K562 (cell line): ENCODE data around the gene DNASE1L1.

Experiments
- ATF2 ChIP-seq: sonication (generic); formaldehyde crosslinking; IDR thresholded peaks from 2 replicates; pipeline ENCODE4 v1.8.1; 2022; ENCODE audit warnings: missing genetic modification reagents
- CBX1 ChIP-seq: sonication (generic); IDR thresholded peaks from 2 replicates; pipeline ENCODE4 v1.6.1; 2016; ENCODE audit warnings: antibody characterized with exemption, low read depth, mild to moderate bottlenecking
- CTCF ChIP-seq, 3 experiments: IDR thresholded peaks in 2 of 3; conservative IDR thresholded peaks in 1 of 3; 2 replicates each; pipeline ENCODE4 v1.5.1; 2011 to 2012; ENCODE audit warnings: low read length in 3 of 3, mild to moderate bottlenecking in 3 of 3, control low read depth in 2 of 3, improper control_type of control experiment in 1 of 3, inconsistent platforms in 1 of 3, low read depth in 1 of 3, mixed read lengths in 1 of 3, moderate library complexity in 1 of 3; ENCODE audit not compliant: insufficient read depth in 2 of 3
- CXXC5 ChIP-seq: fragments of 250-450 bp; sonication (Bioruptor Pico); IDR thresholded peaks from 2 replicates; pipeline ENCODE4 v1.8.0; 2022; ENCODE audit warnings: inconsistent platforms, mild to moderate bottlenecking, moderate library complexity
- ELF4 ChIP-seq: fragments of 450-650 bp; formaldehyde crosslinking; IDR thresholded peaks from 2 replicates; pipeline ENCODE4 v1.4.0; 2022; ENCODE audit warnings: missing genetic modification characterization
- GTF2F1 ChIP-seq: IDR thresholded peaks from 2 replicates; pipeline ENCODE4 v1.6.1; 2011; ENCODE audit warnings: low read depth, low read length, improper control_type of control experiment
- POLR2A ChIP-seq: fragments of 450-650 bp; conservative IDR thresholded peaks from 2 replicates; pipeline ENCODE4 v1.6.1; 2016
- RBM15 ChIP-seq: fragments of 200-400 bp; formaldehyde crosslinking; IDR thresholded peaks from 2 replicates; pipeline ENCODE4 v1.6.1; 2018; ENCODE audit warnings: mild to moderate bottlenecking, low read length, moderate library complexity; ENCODE audit not compliant: insufficient read depth
- SETDB1 ChIP-seq: IDR thresholded peaks from one replicate; pipeline ENCODE4 v1.6.1; 2012; ENCODE audit warnings: low read length, control low read depth, inconsistent platforms
- TAF1 ChIP-seq: IDR thresholded peaks from 2 replicates; pipeline ENCODE4 v1.6.1; 2011; ENCODE audit warnings: mild to moderate bottlenecking, low read length, moderate library complexity; ENCODE audit not compliant: insufficient read depth, control insufficient read depth, severe bottlenecking; ENCODE audit errors: extremely low read depth
- TFAP4 ChIP-seq: sonication (generic); formaldehyde crosslinking; IDR thresholded peaks from 2 replicates; pipeline ENCODE4 v1.8.0; 2022; ENCODE audit warnings: missing genetic modification reagents, mild to moderate bottlenecking, moderate library complexity, borderline replicate concordance
- USF2 ChIP-seq: sonication (generic); formaldehyde crosslinking; IDR thresholded peaks from 2 replicates; pipeline ENCODE4 v1.5.0; 2020; ENCODE audit warnings: missing genetic modification reagents
- XRCC4 ChIP-seq: IDR thresholded peaks from one replicate; pipeline ENCODE4 v1.6.1; 2011; ENCODE audit not compliant: insufficient read depth, insufficient read length; ENCODE audit errors: extremely low read depth

- no peak for TF ChIP-seq TAF1
- TF ChIP-seq POLR2A: no peak
- no peak for TF ChIP-seq TFAP4 (CRISPR knock-in tag)
- TF ChIP-seq ELF4 (CRISPR knock-in tag): no peak
- no peak for TF ChIP-seq GTF2F1
- TF ChIP-seq SETDB1: no peak
- no peak for TF ChIP-seq CTCF (IDR thresholded peaks at IDR 0.05 in 2 of 3, conservative IDR thresholded peaks at IDR 0.05 in 1 of 3; ENCODE audit: insufficient read depth in 2 of 3, low read depth in 1 of 3, low read length in 3 of 3)
- no peak for TF ChIP-seq CBX1
- no peak for TF ChIP-seq ATF2 (CRISPR knock-in tag)
- TF ChIP-seq CXXC5 (CRISPR knock-in tag): no peak
- TF ChIP-seq RBM15: no peak
- TF ChIP-seq XRCC4: no peak
- TF ChIP-seq USF2: no peak
Measured at GRCh38 chrX:154402622-154403127, 6.4 kb downstream of the DNASE1L1 start.
